H1 (cell line): ENCODE results near the gene EDA. TPM values are rescaled to one million over a fixed set of nuclear protein-coding genes. Genes with fewer than 3 reads are reported as not detected.

Source experiments
- CTCF ChIA-PET: fragments of 300-600 bp; sonication (Branson Sonifier 250); formaldehyde crosslinking; loops from one replicate; lab custom pipeline; 2021; ENCODE audit not compliant: partially characterized antibody; lab: Charles Lee
- POLR2A ChIA-PET: fragments of 300-600 bp; sonication (Branson Sonifier 250); formaldehyde crosslinking; loops from one replicate; lab custom pipeline; 2021; ENCODE audit warnings: inconsistent platforms; ENCODE audit not compliant: partially characterized antibody; lab: Charles Lee
- DNase-seq, 2 experiments: peaks; one replicate each; pipeline versions ENCODE4 v3.0.0 to v3.0.0-alpha.2; 2010 to 2022; ENCODE audit warnings: low spot score in 2 of 2, low read depth in 1 of 2, mixed read lengths in 1 of 2
- FAIRE-seq: peaks from 2 replicates; lab custom pipeline; 2011; peaks lifted over from hg19 to GRCh38; lab: Jason Lieb, UNC
- H2AFZ ChIP-seq: 2 replicates; pipeline ENCODE4 v1.8.1; 2012; ENCODE audit warnings: low read length, inconsistent platforms
- H2AK5ac ChIP-seq: 2 replicates; pipeline ENCODE4 v1.6.1; 2013; ENCODE audit warnings: low read depth, low read length
- H2BK120ac ChIP-seq: replicated peaks from 2 replicates; pipeline ENCODE3; 2013; ENCODE audit warnings: low read depth, low read length, inconsistent platforms
- H2BK12ac ChIP-seq: 2 replicates; pipeline ENCODE4 v1.6.1; 2013; ENCODE audit warnings: low read depth, low read length
- H2BK15ac ChIP-seq: 2 replicates; pipeline ENCODE4 v1.6.1; 2013; ENCODE audit warnings: low read length
- H2BK20ac ChIP-seq: 2 replicates; pipeline ENCODE4 v1.6.1; 2013; ENCODE audit warnings: low read length
- H2BK5ac ChIP-seq: 2 replicates; pipeline ENCODE4 v1.6.1; 2013; ENCODE audit warnings: low read depth, low read length
- H3K14ac ChIP-seq: 2 replicates; pipeline ENCODE4 v1.6.1; 2013; ENCODE audit warnings: inconsistent platforms; ENCODE audit not compliant: insufficient read length
- H3K18ac ChIP-seq: 2 replicates; pipeline ENCODE4 v1.6.1; 2013; ENCODE audit warnings: low read length; ENCODE audit errors: extremely low read depth
- H3K23ac ChIP-seq: 2 replicates; pipeline ENCODE4 v1.6.1; 2013; ENCODE audit warnings: inconsistent platforms; ENCODE audit not compliant: insufficient read length
- H3K23me2 ChIP-seq: 2 replicates; pipeline ENCODE4 v1.6.1; 2013; ENCODE audit warnings: low read depth, low read length
- H3K27ac ChIP-seq: 2 replicates; pipeline ENCODE4 v1.6.1; 2011; ENCODE audit warnings: low read depth, low read length, inconsistent platforms
- H3K27me3 ChIP-seq, 4 experiments: replicated peaks in 1 of 4; 1 replicate in 1 of 4; 2 replicates in 3 of 4; pipeline versions ENCODE4 v1.6.1 to v1.8.1; 2011 to 2013; ENCODE audit warnings: low read length in 3 of 4, mild to moderate bottlenecking in 3 of 4, inconsistent platforms in 2 of 4, mixed read lengths in 2 of 4, moderate library complexity in 1 of 4; ENCODE audit not compliant: control insufficient read depth in 3 of 4, insufficient read depth in 3 of 4; ENCODE audit errors: extremely low read depth in 1 of 4
- H3K36me3 ChIP-seq, 4 experiments: 2 replicates each; pipeline versions ENCODE4 v1.6.1 to v1.8.1; 2011 to 2013; ENCODE audit warnings: mild to moderate bottlenecking in 4 of 4, low read length in 3 of 4, moderate library complexity in 2 of 4, control low read depth in 1 of 4, inconsistent platforms in 1 of 4; ENCODE audit not compliant: insufficient read depth in 4 of 4, control insufficient read depth in 2 of 4
- H3K4ac ChIP-seq: replicated peaks from 2 replicates; pipeline ENCODE3; 2013; ENCODE audit warnings: low read length, low read depth, mixed read lengths, inconsistent platforms; ENCODE audit not compliant: insufficient read length
- H3K4me1 ChIP-seq, 4 experiments: replicated peaks in 1 of 4; 1 replicate in 1 of 4; 2 replicates in 3 of 4; pipeline versions ENCODE4 v1.6.1 to v1.8.1; 2011 to 2013; ENCODE audit warnings: low read length in 3 of 4, inconsistent platforms in 2 of 4, mixed read lengths in 1 of 4; ENCODE audit not compliant: insufficient read depth in 4 of 4, control insufficient read depth in 3 of 4
- H3K4me2 ChIP-seq, 2 experiments: 2 replicates each; pipeline versions ENCODE4 v1.6.1 to v1.8.1; 2011 to 2013; ENCODE audit warnings: low read depth in 2 of 2, low read length in 2 of 2, control low read depth in 1 of 2, inconsistent platforms in 1 of 2, mild to moderate bottlenecking in 1 of 2; ENCODE audit not compliant: insufficient read depth in 1 of 2
- H3K4me3 ChIP-seq, 4 experiments: fragments of 200-600, 300-600 bp in 1 of 4; sonication (generic), shearing (Covaris generic), sonication (Bioruptor Twin) in 1 of 4; 2 replicates each; pipeline versions ENCODE4 v1.5.1 to v1.8.1; 2011 to 2016; ENCODE audit warnings: low read length in 4 of 4, low read depth in 3 of 4, control low read depth in 2 of 4, inconsistent platforms in 2 of 4, mild to moderate bottlenecking in 2 of 4, mixed read lengths in 1 of 4, moderate library complexity in 1 of 4; ENCODE audit not compliant: insufficient read depth in 2 of 4; ENCODE audit errors: extremely low read depth in 1 of 4
- H3K56ac ChIP-seq: replicated peaks from 2 replicates; pipeline ENCODE3; 2013; ENCODE audit warnings: low read depth, mild to moderate bottlenecking, mixed read lengths, low read length, inconsistent platforms; ENCODE audit not compliant: insufficient read length
- H3K79me1 ChIP-seq: 2 replicates; pipeline ENCODE4 v1.6.1; 2013; ENCODE audit warnings: low read depth, low read length, control low read depth
- H3K79me2 ChIP-seq, 2 experiments: 2 replicates each; pipeline versions ENCODE4 v1.6.1 to v1.8.1; 2012 to 2013; ENCODE audit warnings: low read length in 2 of 2, mild to moderate bottlenecking in 2 of 2, inconsistent platforms in 1 of 2; ENCODE audit not compliant: insufficient read depth in 2 of 2, control insufficient read depth in 1 of 2
- H3K9ac ChIP-seq, 4 experiments: replicated peaks in 1 of 4; 1 replicate in 1 of 4; 2 replicates in 3 of 4; pipeline versions ENCODE4 v1.6.1 to v1.8.1; 2011 to 2013; ENCODE audit warnings: low read depth in 3 of 4, low read length in 3 of 4, control low read depth in 2 of 4, mild to moderate bottlenecking in 2 of 4, moderate library complexity in 2 of 4, inconsistent platforms in 1 of 4; ENCODE audit errors: extremely low read depth in 1 of 4
- H3K9me3 ChIP-seq, 2 experiments: 2 replicates each; pipeline versions ENCODE4 v1.6.1 to v1.8.1; 2012 to 2013; ENCODE audit warnings: mild to moderate bottlenecking in 2 of 2, moderate library complexity in 2 of 2, control low read depth in 1 of 2, inconsistent platforms in 1 of 2, low read depth in 1 of 2, low read length in 1 of 2, mixed read lengths in 1 of 2; ENCODE audit not compliant: insufficient read depth in 2 of 2
- H4K20me1 ChIP-seq, 2 experiments: replicated peaks in 1 of 2; 2 replicates each; pipeline versions ENCODE3 to v1.8.1; 2011 to 2013; ENCODE audit warnings: inconsistent platforms in 2 of 2, low read length in 2 of 2, mild to moderate bottlenecking in 1 of 2; ENCODE audit not compliant: insufficient read depth in 2 of 2, control insufficient read depth in 1 of 2
- H4K5ac ChIP-seq: 2 replicates; pipeline ENCODE4 v1.6.1; 2013; ENCODE audit warnings: low read length, low read depth, mixed read lengths, inconsistent platforms; ENCODE audit not compliant: insufficient read length
- H4K8ac ChIP-seq: 2 replicates; pipeline ENCODE4 v1.8.0; 2013; ENCODE audit warnings: mild to moderate bottlenecking, moderate library complexity, low read length, inconsistent platforms; ENCODE audit not compliant: insufficient read depth; ENCODE audit errors: extremely low read depth
- H4K91ac ChIP-seq: replicated peaks from 2 replicates; pipeline ENCODE3; 2013; ENCODE audit warnings: low read length, mixed read lengths, inconsistent platforms; ENCODE audit not compliant: insufficient read length
- CBX5 ChIP-seq: fragments of 300-800, 300-1000 bp; sonication (generic); IDR thresholded peaks from 2 replicates; pipeline ENCODE4 v1.7.1; 2016; ENCODE audit warnings: antibody characterized with exemption, low read length, low read depth
- CHD2 ChIP-seq: IDR thresholded peaks from 2 replicates; pipeline ENCODE4 v1.6.1; 2012; ENCODE audit warnings: low read length, improper control_type of control experiment
- KDM1A ChIP-seq: fragments of 200-600, 300-600 bp; sonication (generic); IDR thresholded peaks from 2 replicates; pipeline ENCODE4 v1.7.1; 2016; ENCODE audit warnings: mild to moderate bottlenecking, low read length, borderline replicate concordance
- KDM5A ChIP-seq: fragments of 200-600 bp; IDR thresholded peaks from 2 replicates; pipeline ENCODE4 v1.7.1; 2012; ENCODE audit warnings: mild to moderate bottlenecking, low read length, inconsistent platforms, mixed read lengths
- SP1 ChIP-seq: IDR thresholded peaks from 2 replicates; pipeline ENCODE4 v1.6.1; 2011; ENCODE audit warnings: low read depth, low read length
- USF2 ChIP-seq: IDR thresholded peaks from 2 replicates; pipeline ENCODE4 v1.6.1; 2011; ENCODE audit warnings: low read length, improper control_type of control experiment
- ZNF274 ChIP-seq: IDR thresholded peaks from 2 replicates; pipeline ENCODE4 v1.7.0; 2012; ENCODE audit warnings: low read length, borderline replicate concordance; ENCODE audit errors: extremely low read depth
- WGBS, 2 experiments: shearing (Covaris generic) in 1 of 2; methylation state at CpG; one replicate each; pipeline versions ENCODE4 v1.1.6 to v1.1.7; 2013 to 2015; ENCODE audit warnings: low lambda C conversion rate in 2 of 2, mixed read lengths in 2 of 2, inconsistent platforms in 1 of 2, low coverage in 1 of 2, missing lambda C conversion rate in 1 of 2; ENCODE audit not compliant: insufficient replicate concordance in 2 of 2, insufficient coverage in 1 of 2, insufficient read length in 1 of 2; ENCODE audit errors: extremely low coverage in 1 of 2, missing lambda C conversion rate in 1 of 2; 5-methylcytosine and 5-hydroxymethylcytosine counted together
- polyA plus RNA-seq, 7 experiments: library from polyadenylated mRNA; depleted of rRNA in 3 of 7; stranded (reverse) in 5 of 7; unstranded in 2 of 7; fragments of >200 nt in 5 of 7; fragments of 200-250 nt in 2 of 7; gene quantifications; 1 replicate in 5 of 7; 2 replicates in 1 of 7; 4 replicates in 1 of 7; pipeline versions ENCODE4 v1.2.1 to v1.2.3, GENCODE V29; 2011 to 2013; ENCODE audit warnings: missing spikeins in 2 of 7, mixed read lengths in 2 of 7
- total RNA-seq: library from RNA; stranded (reverse); fragmentation: NEBNext Ultra II Directional; extraction: Animal tissue kit (Norgen Biotek cat#: 25700); gene quantifications from 2 replicates; pipeline ENCODE4 v1.2.1, GENCODE V29; 2021

The EDA gene
- total and polyA plus RNA-seq, 2 of the 8 experiments (the other 6 are each of a cell fraction or from before 2014, with no cell fraction given): 7.5 to 10.5 TPM

DNA sequence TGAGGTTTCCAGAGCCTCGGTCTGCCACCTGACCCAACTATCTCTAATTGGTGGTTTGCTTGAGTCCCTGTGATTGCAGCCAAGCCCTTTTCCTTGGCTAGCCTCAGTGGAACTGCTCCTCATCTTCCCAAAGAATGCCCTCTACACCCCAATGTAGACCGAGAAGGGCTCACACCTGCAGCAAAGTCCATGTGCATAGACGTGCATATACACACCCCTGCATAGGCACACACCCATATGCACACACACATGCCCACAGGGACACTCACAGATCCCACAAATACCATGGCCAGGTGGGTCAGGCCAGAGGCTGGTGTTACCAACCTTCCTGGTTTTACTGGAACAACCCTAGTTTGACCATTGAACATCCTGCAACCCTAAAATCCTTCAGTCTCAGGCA is 433.5 kb downstream of the EDA start:
- H3K79me1 ChIP-seq: no peaks in the 10 kb centered on the region
- H3K56ac ChIP-seq: no peak overlapping the region
- H4K20me1 ChIP-seq: no peaks in the 10 kb centered on the region
- no peak overlapping the region for H3K4me3 ChIP-seq
- no peak overlapping the region for H2BK12ac ChIP-seq
- H3K36me3 ChIP-seq: no peaks in the 10 kb centered on the region
- FAIRE-seq (no peak), DNase-seq (no peak)
- H3K79me2 ChIP-seq: no peaks in the 10 kb centered on the region
- 100% methylated on average over 2 of the region's 3 CpGs; no CpG with 5 or more reads in 1 of the 2 experiments for WGBS, 2 experiments
- H2BK20ac ChIP-seq: no peak overlapping the region
- H4K8ac ChIP-seq: no peak overlapping the region
- TF ChIP-seq CHD2 (no peak), CBX5 (no peak), SP1 (no peak), KDM1A (no peak), ZNF274 (no peak), USF2 (no peak), KDM5A (no peak)
- H3K27me3 ChIP-seq: no peaks in the 10 kb centered on the region
- H2BK120ac ChIP-seq: no peak overlapping the region
- ChIA-PET CTCF (no interaction called here), POLR2A (no interaction called here)
- H2AK5ac ChIP-seq: no peak overlapping the region
- no peak overlapping the region for H3K18ac ChIP-seq
- no peak overlapping the region for H2AFZ ChIP-seq
- no peak overlapping the region for H3K4me2 ChIP-seq
- H3K27ac ChIP-seq: no peak overlapping the region
- H3K9me3 ChIP-seq: no peaks in the 10 kb centered on the region
- H3K9ac ChIP-seq: no peak overlapping the region
- H2BK5ac ChIP-seq: no peak overlapping the region
- H4K5ac ChIP-seq: no peak overlapping the region
- H3K4ac ChIP-seq: no peak overlapping the region
- H3K23me2 ChIP-seq: no peaks in the 10 kb centered on the region
- H2BK15ac ChIP-seq: no peak overlapping the region
- H3K14ac ChIP-seq: no peak overlapping the region
- no peak overlapping the region for H4K91ac ChIP-seq
- no peak overlapping the region for H3K23ac ChIP-seq
- H3K4me1 ChIP-seq: no peaks in the 10 kb centered on the region
